T-cell (primary cell): Measurements from ENCODE around the gene GPATCH4. TPM values are rescaled to one million over a fixed set of nuclear protein-coding genes. Genes with fewer than 3 reads are reported as not detected.
"Not testable (repeated sequence)": the region's sequence is repeated elsewhere in the genome, so short reads cannot be mapped to it uniquely, and the experiment has no call there.

ENCODE experiments used
- ATAC-seq, 4 experiments: fragments of 200-7000 bp in 3 of 4; fragments of 150-1000 bp in 1 of 4; cut with Tn5 transposase; replicated peaks in 1 of 4; 1 replicate in 3 of 4; 2 replicates in 1 of 4; pipeline ENCODE4 v1.10.0; 2021; ENCODE audit warnings: moderate library complexity in 3 of 4, mild to moderate bottlenecking in 2 of 4, moderate number of reproducible peaks in 1 of 4
- CTCF ChIA-PET, 2 donors: fragments of 300-600 bp; sonication (Branson Sonifier 250); formaldehyde crosslinking; loops; one replicate each; lab custom pipeline; 2022; ENCODE audit warnings: antibody characterized with exemption in 2 of 2; lab: Charles Lee
- POLR2A ChIA-PET, 2 donors: fragments of 300-600 bp; sonication (Branson Sonifier 250); formaldehyde crosslinking; loops; one replicate each; lab custom pipeline; 2022; ENCODE audit warnings: antibody characterized with exemption in 2 of 2; lab: Charles Lee
- DNase-seq, 35 experiments: peaks; one replicate each; pipeline versions ENCODE4 v3.0.0 to v3.0.0-alpha.2; 2013 to 2023
- H3K27ac ChIP-seq: one replicate; pipeline ENCODE4 v1.5.1; 2013; ENCODE audit warnings: low read length
- H3K27me3 ChIP-seq, 2 experiments: replicated peaks in 1 of 2; 1 replicate in 1 of 2; 2 replicates in 1 of 2; pipeline versions ENCODE4 v1.6.1 to v1.7.0; 2013; ENCODE audit warnings: low read length in 1 of 2, mixed read lengths in 1 of 2; ENCODE audit not compliant: control insufficient read depth in 2 of 2, insufficient read depth in 2 of 2; ENCODE audit errors: extremely low read depth in 1 of 2
- H3K36me3 ChIP-seq, 2 donors: 1 replicate in 1 of 2; 2 replicates in 1 of 2; pipeline versions ENCODE4 v1.6.1 to v1.7.0; 2013; ENCODE audit warnings: low read length in 1 of 2; ENCODE audit not compliant: control insufficient read depth in 2 of 2, insufficient read depth in 1 of 2; ENCODE audit errors: extremely low read depth in 1 of 2
- H3K4me1 ChIP-seq, 2 experiments: 1 replicate in 1 of 2; 2 replicates in 1 of 2; pipeline versions ENCODE4 v1.6.1 to v1.7.0; 2013; ENCODE audit warnings: low read length in 2 of 2, mixed read lengths in 1 of 2; ENCODE audit not compliant: insufficient read depth in 2 of 2, control insufficient read depth in 1 of 2; ENCODE audit errors: extremely low read depth in 1 of 2
- H3K4me3 ChIP-seq, 2 donors: 1 replicate in 1 of 2; 2 replicates in 1 of 2; pipeline versions ENCODE4 v1.5.1 to v1.7.0; 2013; ENCODE audit warnings: mild to moderate bottlenecking in 2 of 2, low read length in 1 of 2, moderate library complexity in 1 of 2; ENCODE audit not compliant: control insufficient read depth in 1 of 2; ENCODE audit errors: extremely low read depth in 1 of 2
- H3K9me3 ChIP-seq: 2 replicates; pipeline ENCODE4 v1.7.0; 2013
- H3K27ac Mint-ChIP-seq, 2 donors: one replicate each; pipeline ENCODE4 v1.8.0; 2020 to 2021; ENCODE audit warnings: mild to moderate bottlenecking in 2 of 2, mixed read lengths in 2 of 2
- H3K27me3 Mint-ChIP-seq, 2 donors: one replicate each; pipeline ENCODE4 v1.8.0; 2021 to 2022; ENCODE audit warnings: mixed read lengths in 2 of 2
- H3K36me3 Mint-ChIP-seq: one replicate; pipeline ENCODE4 v1.8.0; 2021; ENCODE audit warnings: mixed read lengths
- H3K4me1 Mint-ChIP-seq, 3 donors: one replicate each; pipeline ENCODE4 v1.8.0; 2020 to 2022; ENCODE audit warnings: mixed read lengths in 3 of 3, mild to moderate bottlenecking in 1 of 3
- H3K4me3 Mint-ChIP-seq, 3 donors: one replicate each; pipeline ENCODE4 v1.8.0; 2020 to 2022; ENCODE audit warnings: mild to moderate bottlenecking in 3 of 3, mixed read lengths in 3 of 3, moderate library complexity in 3 of 3
- H3K9me3 Mint-ChIP-seq, 3 donors: one replicate each; pipeline ENCODE4 v1.8.0; 2020 to 2022; ENCODE audit warnings: mixed read lengths in 3 of 3
- WGBS: methylation state at CpG from one replicate; pipeline ENCODE4 v1.1.5; 2013; ENCODE audit warnings: missing lambda C conversion rate; ENCODE audit not compliant: insufficient coverage; 5-methylcytosine and 5-hydroxymethylcytosine counted together
- total RNA-seq, 35 experiments: library from RNA in 6 of 35; stranded (reverse) in 6 of 35; fragments of 120-200 nt in 1 of 35; gene quantifications; one replicate each; pipeline versions ENCODE4 v1.2.1 to v1.2.4 and lab custom pipeline; 2013 to 2026

The GPATCH4 gene
- total RNA-seq, 5 donors from 2014 or later (not counting 1 experiment from before 2014, with no cell fraction given): 34.3 to 41.6 (median 40.6) TPM

DNA sequence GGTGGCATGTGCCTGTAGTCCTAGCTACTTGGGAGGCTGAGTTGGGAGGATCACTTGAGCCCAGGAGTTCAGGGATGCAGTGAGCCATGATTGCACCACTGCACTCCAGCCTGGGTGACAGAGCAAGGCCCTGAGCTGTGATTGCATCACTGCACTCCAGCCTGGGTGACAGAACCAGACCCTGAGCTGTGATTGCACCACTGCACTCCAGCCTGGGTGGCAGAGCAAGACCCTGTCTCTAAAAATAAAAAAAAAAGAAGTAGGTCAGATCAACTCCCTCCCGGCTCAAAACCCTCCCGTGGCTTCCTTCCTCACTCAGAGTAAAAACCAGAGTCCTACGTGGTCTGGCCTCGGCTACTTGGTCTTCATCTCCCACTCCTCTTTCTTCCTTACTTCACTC, 48.3 kb downstream of the GPATCH4 start:
- H3K27ac Mint-ChIP-seq, H3K36me3 Mint-ChIP-seq, ATAC-seq, H3K27ac ChIP-seq, H3K4me1 ChIP-seq, POLR2A ChIA-PET, H3K27me3 ChIP-seq, H3K27me3 Mint-ChIP-seq, H3K4me3 Mint-ChIP-seq, H3K9me3 ChIP-seq, H3K36me3 ChIP-seq, H3K9me3 Mint-ChIP-seq, H3K4me3 ChIP-seq, H3K4me1 Mint-ChIP-seq, CTCF ChIA-PET: not testable (repeated sequence)
- peak in 1 of 35 experiments; percentile 15 for DNase-seq
- 50% methylated on average over 2 of the region's 4 CpGs for WGBS

DNA sequence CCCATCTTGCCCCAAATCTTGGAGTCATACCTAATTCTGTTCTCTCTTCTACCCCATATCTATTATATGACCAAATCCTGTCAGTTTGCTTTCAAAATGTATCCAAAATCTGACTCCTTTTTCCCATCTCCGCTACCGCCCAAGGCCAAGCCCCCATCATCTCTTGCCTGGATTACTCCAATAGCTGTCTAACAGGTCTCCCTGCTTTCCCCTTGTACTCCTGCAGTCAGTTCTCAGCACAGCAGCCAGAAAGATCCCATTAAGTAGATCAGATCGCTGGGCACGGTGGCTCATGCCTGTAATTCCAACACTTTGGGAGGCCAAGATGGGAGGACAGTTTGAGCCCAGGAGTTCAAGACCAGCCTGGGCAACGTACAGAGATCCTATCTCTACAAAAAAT, 48.8 kb downstream of the GPATCH4 start:
- no peaks in the 10 kb centered on the region for H3K9me3 Mint-ChIP-seq
- peaks cover 2% of the 10 kb centered on the region for H3K36me3 Mint-ChIP-seq
- no peak overlapping the region for H3K27ac ChIP-seq
- H3K27me3 Mint-ChIP-seq: no peaks in the 10 kb centered on the region
- H3K27ac Mint-ChIP-seq: no peak overlapping the region
- ChIA-PET POLR2A (no interaction called here), CTCF (no interaction called here)
- no peaks in the 10 kb centered on the region for H3K9me3 ChIP-seq
- no peaks in the 10 kb centered on the region for H3K36me3 ChIP-seq
- H3K27me3 ChIP-seq: peaks cover 0 to 5% of the 10 kb centered on the region in 2 experiments
- WGBS: 50% methylated on average over 2 of the region's 5 CpGs
- peaks cover 0 to 8% (median 2%) of the 10 kb centered on the region in 3 donors for H3K4me1 Mint-ChIP-seq
- no peak overlapping the region for H3K4me3 Mint-ChIP-seq
- no peak for DNase-seq
- H3K4me1 ChIP-seq: no peaks in the 10 kb centered on the region
- H3K4me3 ChIP-seq: no peak overlapping the region
- no peak for ATAC-seq

DNA sequence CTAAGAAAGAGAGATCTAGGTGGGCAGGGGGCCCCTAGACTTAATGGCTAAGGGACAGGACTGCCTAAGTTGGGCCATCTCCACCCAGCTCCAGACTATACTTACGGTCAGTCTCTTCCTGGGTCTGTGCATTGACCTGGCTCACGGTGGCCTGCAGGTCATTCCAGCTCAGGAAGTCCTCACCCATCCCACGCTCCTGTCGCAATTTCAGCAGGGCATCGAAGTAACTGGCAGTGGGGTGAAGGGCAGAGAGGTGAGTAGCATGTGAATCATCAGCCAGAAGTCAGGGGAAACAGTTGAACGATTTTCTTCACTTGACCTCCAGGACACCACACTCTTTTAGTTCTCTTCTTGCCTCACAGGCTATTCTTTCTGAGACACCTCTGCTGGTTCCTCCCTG, 49.4 kb downstream of the GPATCH4 start:
- Histone ChIP-seq H3K4me1 (no peaks in the 10 kb centered on the region), H3K27me3 (peaks cover 0 to 5% of the 10 kb centered on the region in 2 experiments), H3K27ac (no peak overlapping the region), H3K9me3 (no peaks in the 10 kb centered on the region), H3K4me3 (no peak overlapping the region), H3K36me3 (no peaks in the 10 kb centered on the region)
- H3K4me1 Mint-ChIP-seq: peaks cover 0 to 8% (median 2%) of the 10 kb centered on the region in 3 donors
- H3K4me3 Mint-ChIP-seq: no peak overlapping the region
- no peaks in the 10 kb centered on the region for H3K9me3 Mint-ChIP-seq
- ATAC-seq (no peak), DNase-seq (no peak)
- H3K27ac Mint-ChIP-seq: no peak overlapping the region
- H3K36me3 Mint-ChIP-seq: peaks cover 2% of the 10 kb centered on the region
- no peaks in the 10 kb centered on the region for H3K27me3 Mint-ChIP-seq
- WGBS: 100% methylated on average over 1 of the region's 6 CpGs
- POLR2A ChIA-PET: no interaction called here
- CTCF ChIA-PET: no interaction called here

DNA sequence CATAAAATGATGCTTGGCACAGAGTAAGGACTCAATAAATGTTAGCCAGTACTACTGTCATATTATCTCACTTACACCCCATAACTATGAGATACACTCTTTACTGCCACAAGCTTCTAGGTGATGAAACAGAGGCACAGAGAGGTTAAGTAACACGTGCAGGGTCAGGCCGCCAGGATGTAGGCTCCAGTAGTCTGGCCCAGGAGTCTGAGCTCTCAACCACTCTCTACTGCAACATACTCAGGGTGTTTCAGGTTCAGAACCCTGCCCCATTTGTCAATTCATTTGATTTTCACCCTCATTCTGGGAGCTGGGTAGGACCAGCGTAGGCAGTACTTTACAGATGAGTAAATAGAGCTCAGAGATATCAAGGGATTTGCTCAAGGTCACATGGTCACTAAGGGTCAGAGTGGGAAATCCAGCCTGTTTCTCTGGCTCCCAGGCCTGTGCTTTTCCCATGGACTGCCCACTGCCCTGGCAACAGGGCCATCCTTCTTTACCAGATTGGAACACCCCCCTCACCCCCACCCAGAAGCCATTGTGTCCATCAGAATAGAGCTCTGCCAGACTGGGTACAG, 50.1 kb downstream of the GPATCH4 start:
- WGBS: 72% methylated on average over 3 of the region's 3 CpGs
- Histone ChIP-seq H3K4me3 (no peak overlapping the region), H3K27me3 (peaks cover 0 to 3% of the 10 kb centered on the region in 2 experiments), H3K4me1 (no peaks in the 10 kb centered on the region), H3K9me3 (no peaks in the 10 kb centered on the region), H3K27ac (no peak overlapping the region), H3K36me3 (no peaks in the 10 kb centered on the region)
- Mint-ChIP-seq H3K27me3 (no peaks in the 10 kb centered on the region), H3K36me3 (peaks cover 2% of the 10 kb centered on the region), H3K4me3 (no peak overlapping the region), H3K27ac (no peak overlapping the region), H3K4me1 (peaks cover 0 to 8% (median 2%) of the 10 kb centered on the region in 3 donors), H3K9me3 (no peaks in the 10 kb centered on the region)
- ATAC-seq (no peak), DNase-seq (no peak)
- ChIA-PET CTCF (interaction anchor here in 1 of 2 donors (0.8 kb wide), 2 partner anchors 27 to 71 kb away, joined by 3 to 4 read pairs; no protein-coding TSS in a partner anchor), POLR2A (no interaction called here)

DNA sequence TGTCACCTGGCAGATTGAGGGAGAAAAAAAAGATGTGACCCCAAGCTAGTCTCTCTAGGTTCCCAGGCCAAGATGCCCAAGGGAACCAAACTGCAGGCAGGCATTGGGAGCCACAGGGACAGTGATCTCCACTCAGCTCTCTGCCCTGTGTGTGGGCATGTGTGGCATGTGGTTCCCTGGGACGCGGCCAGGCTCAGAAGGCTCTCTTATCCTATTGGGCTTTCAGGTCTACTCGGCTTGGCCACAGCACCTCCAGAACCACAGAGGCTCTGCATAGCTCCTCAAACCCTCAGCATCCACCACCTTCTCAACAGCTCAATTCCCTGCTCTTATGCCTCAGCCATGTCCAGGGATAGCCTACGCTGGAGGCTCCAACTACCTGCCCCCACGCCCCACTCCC, 50.9 kb downstream of the GPATCH4 start:
- no peak for ATAC-seq
- peaks cover 0 to 8% (median 2%) of the 10 kb centered on the region in 3 donors for H3K4me1 Mint-ChIP-seq
- H3K4me1 ChIP-seq: no peaks in the 10 kb centered on the region
- H3K36me3 Mint-ChIP-seq: peaks cover 2% of the 10 kb centered on the region
- no peaks in the 10 kb centered on the region for H3K36me3 ChIP-seq
- H3K27me3 ChIP-seq: peaks cover 0 to 3% of the 10 kb centered on the region in 2 experiments
- H3K9me3 Mint-ChIP-seq: no peaks in the 10 kb centered on the region
- no peak overlapping the region for H3K4me3 ChIP-seq
- H3K27ac Mint-ChIP-seq: no peak overlapping the region
- DNase-seq: no peak
- no peaks in the 10 kb centered on the region for H3K27me3 Mint-ChIP-seq
- 100% methylated on average over 3 of the region's 5 CpGs for WGBS
- no peak overlapping the region for H3K4me3 Mint-ChIP-seq
- no peaks in the 10 kb centered on the region for H3K9me3 ChIP-seq
- H3K27ac ChIP-seq: no peak overlapping the region
- ChIA-PET POLR2A (no interaction called here), CTCF (interaction anchor here in 1 of 2 donors (0.8 kb wide), 1 partner anchor 28 kb away, joined by 4 read pairs; no protein-coding TSS in a partner anchor)

DNA sequence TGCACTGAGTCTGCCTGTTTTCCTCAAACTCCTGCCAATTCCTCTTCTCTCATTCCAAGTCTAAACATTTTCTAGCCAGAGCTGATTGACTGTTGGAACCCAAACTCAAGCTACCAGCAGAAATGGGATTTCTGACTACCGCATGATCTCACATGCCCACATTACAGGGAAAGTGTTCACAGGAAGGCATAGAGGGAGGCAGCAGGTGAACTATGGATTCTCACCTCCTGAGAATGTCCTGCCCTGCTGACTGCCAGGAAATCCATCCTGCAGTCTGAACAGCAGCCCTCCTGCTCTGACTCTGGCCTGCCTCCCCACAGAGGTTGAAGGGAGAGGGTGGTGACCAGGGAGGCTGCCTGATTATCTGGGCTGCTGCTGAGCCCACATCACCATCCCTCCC, 51.4 kb downstream of the GPATCH4 start:
- CTCF ChIA-PET: no interaction called here
- H3K4me1 ChIP-seq: no peaks in the 10 kb centered on the region
- no peak overlapping the region for H3K27ac Mint-ChIP-seq
- H3K27me3 Mint-ChIP-seq: no peaks in the 10 kb centered on the region
- no peaks in the 10 kb centered on the region for H3K36me3 ChIP-seq
- DNase-seq (no peak), ATAC-seq (no peak)
- H3K27ac ChIP-seq: no peak overlapping the region
- H3K27me3 ChIP-seq: peaks cover 0 to 3% of the 10 kb centered on the region in 2 experiments
- H3K4me3 Mint-ChIP-seq: no peak overlapping the region
- no peak overlapping the region for H3K4me3 ChIP-seq
- no peaks in the 10 kb centered on the region for H3K9me3 ChIP-seq
- POLR2A ChIA-PET: no interaction called here
- H3K4me1 Mint-ChIP-seq: peaks cover 0 to 8% (median 2%) of the 10 kb centered on the region in 3 donors
- H3K36me3 Mint-ChIP-seq: peaks cover 2% of the 10 kb centered on the region
- H3K9me3 Mint-ChIP-seq: no peaks in the 10 kb centered on the region
- 100% methylated on average over 1 of the region's 1 CpG for WGBS
